OCI-LY3 (cell line): Measurements from ENCODE around the gene RELB.

Experiments
- H2AFZ ChIP-seq: fragments of 200-600, 300-600 bp; shearing (Covaris generic); 2 replicates; pipeline ENCODE4 v1.6.0; 2014; ENCODE audit warnings: antibody characterized with exemption, low read depth, low read length
- H3K27ac ChIP-seq: fragments of 200-600, 300-600 bp; sonication (generic); 2 replicates; pipeline ENCODE4 v1.5.1; 2014; ENCODE audit warnings: mild to moderate bottlenecking, low read length, moderate library complexity, mixed read lengths
- H3K27me3 ChIP-seq: fragments of 200-600, 300-600 bp; sonication (generic); 2 replicates; pipeline ENCODE4 v1.6.1; 2014; ENCODE audit warnings: low read depth, low read length, mixed read lengths
- H3K36me3 ChIP-seq: fragments of 200-600, 300-600 bp; sonication (generic); replicated peaks from 2 replicates; pipeline ENCODE3; 2014; ENCODE audit warnings: low read depth, low read length, mixed read lengths
- H3K4me1 ChIP-seq: fragments of 300-600, 200-600 bp; sonication (generic); 2 replicates; pipeline ENCODE4 v1.6.1; 2014; ENCODE audit warnings: low read length, mixed read lengths
- H3K4me2 ChIP-seq: fragments of 200-600, 300-600 bp; sonication (generic); 2 replicates; pipeline ENCODE4 v1.6.1; 2014; ENCODE audit warnings: low read length, mixed read lengths
- H3K4me3 ChIP-seq: fragments of 300-600, 200-600 bp; sonication (generic); 2 replicates; pipeline ENCODE4 v1.5.1; 2014; ENCODE audit warnings: antibody characterized with exemption, mild to moderate bottlenecking, low read length, moderate library complexity
- H3K79me2 ChIP-seq: fragments of 300-600, 200-600 bp; shearing (Covaris generic); 2 replicates; pipeline ENCODE4 v1.6.1; 2014; ENCODE audit warnings: mild to moderate bottlenecking, low read length, mixed read lengths
- H3K9ac ChIP-seq: fragments of 300-600, 200-600 bp; shearing (Covaris generic); 2 replicates; pipeline ENCODE4 v1.6.0; 2014; ENCODE audit warnings: mild to moderate bottlenecking, low read length, moderate library complexity
- H3K9me3 ChIP-seq: fragments of 200-600, 300-600 bp; shearing (Covaris generic); 2 replicates; pipeline ENCODE4 v1.6.1; 2014; ENCODE audit warnings: low read length, mixed read lengths; ENCODE audit not compliant: insufficient read depth
- H4K20me1 ChIP-seq: fragments of 200-600, 300-600 bp; sonication (generic); 2 replicates; pipeline ENCODE4 v1.6.1; 2016; ENCODE audit warnings: low read length, mixed read lengths; ENCODE audit not compliant: insufficient read depth
- EZH2phosphoT487 ChIP-seq: fragments of 200-600 bp; shearing (Covaris generic); IDR thresholded peaks from 2 replicates; pipeline ENCODE4 v1.6.1; 2018; ENCODE audit warnings: antibody characterized with exemption, mixed run types, low read depth
- TF ChIP-seq, protein P1 (sequence below): fragments of 200-600, 300-600 bp; sonication (generic); IDR thresholded peaks from 2 replicates; pipeline ENCODE4 v1.5.1; 2014; ENCODE audit warnings: antibody characterized with exemption, low read length, low read depth

The RELB gene

DNA sequence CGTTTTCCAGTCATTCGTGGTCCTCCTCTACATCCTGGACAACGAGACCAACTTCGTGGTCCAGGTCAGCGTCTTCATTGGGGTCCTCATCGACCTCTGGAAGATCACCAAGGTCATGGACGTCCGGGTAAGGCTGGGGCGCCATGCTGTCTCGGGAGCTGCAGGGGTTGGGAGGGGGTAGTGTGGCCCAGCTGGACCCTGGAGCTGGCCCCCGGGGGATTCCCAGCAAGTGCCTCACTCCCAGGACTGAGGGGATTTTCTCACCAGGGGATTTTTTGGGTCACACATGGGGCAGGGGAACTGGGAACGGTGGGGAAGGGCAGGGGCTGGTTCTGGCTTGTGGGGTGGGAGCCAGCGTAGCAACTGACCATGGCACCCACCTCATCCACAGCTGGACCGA, 10.8 kb upstream of the RELB start:
- Histone ChIP-seq H3K27ac (no peak overlapping the region), H4K20me1 (no peaks in the 10 kb centered on the region), H3K36me3 (peaks cover 46% of the 10 kb centered on the region), H3K9ac (no peak overlapping the region), H3K79me2 (no peaks in the 10 kb centered on the region), H3K4me2 (no peak overlapping the region), H3K27me3 (no peaks in the 10 kb centered on the region), H3K4me3 (no peak overlapping the region), H3K9me3 (no peaks in the 10 kb centered on the region), H2AFZ (no peak overlapping the region), H3K4me1 (peaks cover 6% of the 10 kb centered on the region)
- TF ChIP-seq, protein P1, sequence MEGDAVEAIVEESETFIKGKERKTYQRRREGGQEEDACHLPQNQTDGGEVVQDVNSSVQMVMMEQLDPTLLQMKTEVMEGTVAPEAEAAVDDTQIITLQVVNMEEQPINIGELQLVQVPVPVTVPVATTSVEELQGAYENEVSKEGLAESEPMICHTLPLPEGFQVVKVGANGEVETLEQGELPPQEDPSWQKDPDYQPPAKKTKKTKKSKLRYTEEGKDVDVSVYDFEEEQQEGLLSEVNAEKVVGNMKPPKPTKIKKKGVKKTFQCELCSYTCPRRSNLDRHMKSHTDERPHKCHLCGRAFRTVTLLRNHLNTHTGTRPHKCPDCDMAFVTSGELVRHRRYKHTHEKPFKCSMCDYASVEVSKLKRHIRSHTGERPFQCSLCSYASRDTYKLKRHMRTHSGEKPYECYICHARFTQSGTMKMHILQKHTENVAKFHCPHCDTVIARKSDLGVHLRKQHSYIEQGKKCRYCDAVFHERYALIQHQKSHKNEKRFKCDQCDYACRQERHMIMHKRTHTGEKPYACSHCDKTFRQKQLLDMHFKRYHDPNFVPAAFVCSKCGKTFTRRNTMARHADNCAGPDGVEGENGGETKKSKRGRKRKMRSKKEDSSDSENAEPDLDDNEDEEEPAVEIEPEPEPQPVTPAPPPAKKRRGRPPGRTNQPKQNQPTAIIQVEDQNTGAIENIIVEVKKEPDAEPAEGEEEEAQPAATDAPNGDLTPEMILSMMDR, result no peak
- TF ChIP-seq EZH2phosphoT487, result no peak

DNA sequence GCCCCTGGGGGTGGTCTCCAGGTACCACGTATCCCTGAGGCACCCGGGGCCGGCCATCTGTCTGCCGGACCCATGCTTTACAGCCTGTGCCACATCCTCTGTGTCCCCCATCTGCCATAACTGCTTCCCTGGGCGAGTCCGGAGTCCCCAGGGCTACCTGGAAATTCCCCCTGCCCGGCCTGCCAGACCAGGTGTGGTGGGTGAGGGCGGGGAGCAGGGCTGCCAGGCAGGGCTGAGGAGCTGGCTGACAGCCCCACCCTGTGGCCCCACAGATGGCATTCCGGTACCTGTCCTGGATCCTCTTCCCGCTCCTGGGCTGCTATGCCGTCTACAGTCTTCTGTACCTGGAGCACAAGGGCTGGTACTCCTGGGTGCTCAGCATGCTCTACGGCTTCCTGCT, 10.3 kb upstream of the RELB start:
- Histone ChIP-seq H3K4me3 (no peak overlapping the region), H4K20me1 (no peaks in the 10 kb centered on the region), H2AFZ (no peak overlapping the region), H3K4me2 (no peak overlapping the region), H3K9me3 (no peaks in the 10 kb centered on the region), H3K27me3 (no peaks in the 10 kb centered on the region), H3K27ac (no peak overlapping the region), H3K36me3 (peaks cover 41% of the 10 kb centered on the region), H3K9ac (no peak overlapping the region), H3K4me1 (peaks cover 6% of the 10 kb centered on the region), H3K79me2 (no peaks in the 10 kb centered on the region)
- TF ChIP-seq, protein P1, result no peak
- no peak for TF ChIP-seq EZH2phosphoT487

DNA sequence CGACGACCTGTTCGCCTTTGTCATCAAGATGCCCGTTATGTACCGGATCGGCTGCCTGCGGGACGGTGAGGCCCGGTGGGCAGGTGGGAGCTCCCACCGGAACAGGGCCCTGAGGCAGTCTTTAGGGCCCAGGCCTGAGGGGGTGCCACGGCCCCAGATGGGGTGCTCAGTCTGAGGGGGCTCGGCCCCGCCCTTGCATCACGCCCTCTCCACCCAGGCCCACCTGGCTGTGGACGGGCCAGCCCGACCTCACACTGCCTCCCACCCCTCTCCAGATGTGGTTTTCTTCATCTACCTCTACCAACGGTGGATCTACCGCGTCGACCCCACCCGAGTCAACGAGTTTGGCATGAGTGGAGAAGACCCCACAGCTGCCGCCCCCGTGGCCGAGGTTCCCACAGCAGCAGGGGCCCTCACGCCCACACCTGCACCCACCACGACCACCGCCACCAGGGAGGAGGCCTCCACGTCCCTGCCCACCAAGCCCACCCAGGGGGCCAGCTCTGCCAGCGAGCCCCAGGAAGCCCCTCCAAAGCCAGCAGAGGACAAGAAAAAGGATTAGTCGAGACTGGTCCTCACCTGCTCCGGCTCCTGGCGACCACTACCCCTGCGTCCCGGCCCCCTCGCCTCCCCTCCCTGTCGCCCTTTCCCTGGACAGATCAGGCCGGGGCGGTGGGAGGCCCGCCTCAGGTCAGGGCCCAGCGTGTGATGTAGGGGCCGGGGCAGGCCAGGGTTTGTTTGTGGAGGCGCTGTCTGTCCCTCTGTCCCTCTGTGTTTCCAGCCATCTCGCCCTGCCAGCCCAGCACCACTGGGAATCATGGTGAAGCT, 8.7 kb upstream of the RELB start:
- Histone ChIP-seq H3K36me3 (peaks cover 34% of the 10 kb centered on the region), H3K79me2 (no peaks in the 10 kb centered on the region), H4K20me1 (no peaks in the 10 kb centered on the region), H3K4me1 (peaks cover 6% of the 10 kb centered on the region), H3K4me2 (no peak overlapping the region), H3K9me3 (no peaks in the 10 kb centered on the region), H3K27ac (no peak overlapping the region), H3K27me3 (no peaks in the 10 kb centered on the region), H3K4me3 (no peak overlapping the region), H3K9ac (no peak overlapping the region), H2AFZ (no peak overlapping the region)
- TF ChIP-seq, protein P1, result no peak

DNA sequence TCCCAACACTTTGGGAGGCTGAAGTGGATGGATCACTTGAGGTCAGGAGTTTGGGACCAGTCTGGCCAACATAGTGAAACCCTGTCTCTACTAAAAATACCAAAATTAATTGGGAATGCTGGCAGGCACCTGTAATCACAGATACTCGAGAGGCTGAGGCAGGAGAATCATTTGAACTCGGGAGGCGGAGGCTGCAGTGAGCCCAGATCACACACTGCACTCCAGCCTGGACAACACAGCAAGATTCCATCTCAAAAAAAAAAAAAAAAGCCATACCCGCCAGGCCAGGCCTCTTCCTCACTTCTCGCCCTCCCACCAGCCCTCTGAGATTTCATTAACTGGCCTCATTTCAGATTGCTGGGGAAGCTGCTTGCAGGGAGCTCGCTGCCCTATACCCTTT, 7.7 kb upstream of the RELB start:
- H3K79me2 ChIP-seq, result no peaks in the 10 kb centered on the region
- no peaks in the 10 kb centered on the region for H3K9me3 ChIP-seq
- peaks cover 6% of the 10 kb centered on the region for H3K4me1 ChIP-seq
- H3K27me3 ChIP-seq, result no peaks in the 10 kb centered on the region
- peaks cover 29% of the 10 kb centered on the region for H3K36me3 ChIP-seq
- no peak overlapping the region for H3K9ac ChIP-seq
- H3K4me3 ChIP-seq, result no peak overlapping the region
- H2AFZ ChIP-seq, result no peak overlapping the region
- no peak overlapping the region for H3K27ac ChIP-seq
- H4K20me1 ChIP-seq, result no peaks in the 10 kb centered on the region
- TF ChIP-seq, protein P1, result no peak
- TF ChIP-seq EZH2phosphoT487, result no peak
- no peak overlapping the region for H3K4me2 ChIP-seq
